ENCODE data around the gene RAET1E.
"Not testable (repeated sequence)": the region's sequence is repeated elsewhere in the genome, so short reads cannot be mapped to it uniquely, and the experiment has no call there.

Gene RAET1E, protein sequence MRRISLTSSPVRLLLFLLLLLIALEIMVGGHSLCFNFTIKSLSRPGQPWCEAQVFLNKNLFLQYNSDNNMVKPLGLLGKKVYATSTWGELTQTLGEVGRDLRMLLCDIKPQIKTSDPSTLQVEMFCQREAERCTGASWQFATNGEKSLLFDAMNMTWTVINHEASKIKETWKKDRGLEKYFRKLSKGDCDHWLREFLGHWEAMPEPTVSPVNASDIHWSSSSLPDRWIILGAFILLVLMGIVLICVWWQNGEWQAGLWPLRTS

DNA sequence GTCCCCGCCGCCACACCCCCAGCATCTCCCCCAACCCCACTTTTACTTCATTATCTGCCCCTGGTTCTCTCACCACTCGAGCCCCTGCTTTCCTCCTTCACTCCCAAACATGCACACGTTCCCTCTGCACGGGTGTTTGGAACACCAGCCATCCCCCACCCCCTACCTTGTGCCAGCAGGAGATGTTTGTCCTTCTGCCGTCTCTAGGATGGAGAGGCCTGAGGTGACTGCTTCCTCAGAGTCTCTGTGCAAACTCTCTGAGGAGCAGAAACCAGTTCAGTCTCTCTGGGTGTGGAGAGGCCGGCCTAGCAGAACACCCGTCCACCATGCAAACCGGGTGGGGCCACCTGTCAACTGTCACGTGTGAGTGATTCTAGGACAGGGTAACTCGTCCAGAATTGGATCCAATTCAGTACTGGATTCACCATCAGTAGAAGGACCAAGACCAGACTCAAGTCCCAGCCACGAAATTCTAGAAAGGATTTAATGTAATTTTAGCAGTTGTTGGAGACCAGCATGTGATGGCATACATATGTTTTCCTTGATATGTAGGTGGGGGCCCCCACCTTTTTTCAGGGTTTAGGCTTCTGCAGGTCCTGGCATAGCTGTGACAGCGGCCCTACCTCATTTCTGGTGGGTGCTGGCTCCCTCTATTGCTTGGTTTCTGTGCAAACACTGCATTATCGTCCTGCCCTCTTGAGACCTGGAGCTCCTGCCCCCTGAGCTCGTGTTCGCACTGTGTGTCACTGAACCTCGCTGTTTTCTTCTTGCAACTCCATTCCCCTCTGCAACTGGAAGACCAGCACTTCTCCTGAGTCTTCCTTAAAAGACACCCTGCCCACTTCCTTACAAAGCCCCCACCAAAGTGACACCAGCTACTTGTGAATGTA lies at the start of gene RAET1E:
Gene RAET1E (minus strand): TSS at position 259 of the 890 bp plus-strand sequence. CDS start 7,212 bp downstream, outside the sequence.
- DNase-seq: no peak
- in situ Hi-C loops (cut with HindIII; ENCODE audit: low pct_ligation_motif_present, low pct_unique_long_range_greater_than_20kb, low sequenced_read_pairs): no loop called here

DNA sequence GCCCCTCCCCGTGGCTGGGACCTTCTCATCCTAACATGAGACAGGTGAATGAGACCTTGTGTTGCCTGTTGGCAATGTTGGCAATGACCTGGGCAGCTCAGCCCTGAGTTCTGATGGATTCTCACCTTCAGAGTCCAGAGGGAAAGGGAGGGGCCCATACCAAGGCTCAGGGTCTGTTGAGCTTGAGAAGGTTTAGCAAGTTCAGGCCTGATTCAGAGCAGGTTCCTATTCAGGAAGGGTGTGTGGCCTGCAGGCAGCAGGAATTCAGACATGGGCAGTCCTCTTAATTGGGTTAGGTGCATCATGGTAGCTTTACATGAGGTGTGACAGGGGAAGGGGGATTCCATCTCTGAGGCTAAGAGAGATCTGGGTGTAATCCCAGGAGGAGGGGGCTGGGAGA lies 49.6 kb upstream of the RAET1E start:
- in situ Hi-C loops (cut with HindIII; ENCODE audit: low pct_ligation_motif_present, low pct_unique_long_range_greater_than_20kb, low sequenced_read_pairs); DNase-seq: not testable (repeated sequence)

DNA sequence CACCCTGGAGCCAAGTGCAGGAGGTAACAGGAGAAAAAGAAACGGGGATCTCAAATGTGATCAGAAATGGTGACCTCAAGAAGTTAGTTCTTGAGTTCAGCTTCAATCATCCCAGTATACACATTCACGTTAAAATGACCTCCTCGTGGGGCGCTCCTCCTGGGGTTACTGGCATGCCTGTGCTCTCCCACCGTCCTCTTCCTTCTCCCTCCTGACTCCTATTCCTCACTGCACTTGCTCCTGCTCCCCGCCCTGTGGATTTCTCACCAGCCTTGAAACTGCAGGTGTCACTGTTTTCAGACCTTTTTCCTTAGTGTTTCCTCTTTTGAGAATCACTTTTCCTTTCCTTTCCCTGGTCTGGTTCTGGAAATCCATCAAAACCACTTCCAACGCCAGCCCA lies 48.7 kb upstream of the RAET1E start:
- in situ Hi-C loops (cut with HindIII; ENCODE audit: low pct_ligation_motif_present, low pct_unique_long_range_greater_than_20kb, low sequenced_read_pairs); DNase-seq: not testable (repeated sequence)

DNA sequence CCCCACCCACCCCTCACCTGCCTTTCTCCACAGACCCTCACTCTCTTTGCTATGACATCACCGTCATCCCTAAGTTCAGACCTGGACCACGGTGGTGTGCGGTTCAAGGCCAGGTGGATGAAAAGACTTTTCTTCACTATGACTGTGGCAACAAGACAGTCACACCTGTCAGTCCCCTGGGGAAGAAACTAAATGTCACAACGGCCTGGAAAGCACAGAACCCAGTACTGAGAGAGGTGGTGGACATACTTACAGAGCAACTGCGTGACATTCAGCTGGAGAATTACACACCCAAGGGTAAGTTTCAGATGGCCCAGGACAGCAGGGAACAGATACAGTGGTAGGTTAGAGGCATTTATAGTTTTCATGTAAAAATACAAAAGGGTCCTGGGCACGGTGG lies 47.4 kb upstream of the RAET1E start:
- DNase-seq; in situ Hi-C loops (cut with HindIII; ENCODE audit: low pct_ligation_motif_present, low pct_unique_long_range_greater_than_20kb, low sequenced_read_pairs): not testable (repeated sequence)

DNA sequence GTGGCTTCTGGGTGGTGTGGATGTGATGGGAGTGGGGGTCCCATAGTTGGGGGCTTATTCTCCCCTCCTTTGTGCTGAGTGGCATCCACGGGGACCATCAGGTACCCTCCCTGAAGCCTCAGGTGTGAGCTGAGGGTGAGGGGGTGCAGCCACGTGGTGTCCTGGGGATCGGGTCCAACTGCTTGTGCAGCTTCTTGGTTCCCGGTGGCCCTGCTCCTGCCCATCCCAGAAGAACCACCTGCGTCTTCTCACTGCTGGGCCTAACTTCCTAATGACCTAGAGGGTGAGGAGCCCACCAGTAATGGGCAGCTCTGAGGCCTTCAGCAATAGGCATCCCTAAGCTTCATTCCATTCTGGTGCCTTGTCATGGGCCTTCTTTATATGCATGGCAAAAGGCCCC lies 45.4 kb upstream of the RAET1E start:
- DNase-seq; in situ Hi-C loops (cut with HindIII; ENCODE audit: low pct_ligation_motif_present, low pct_unique_long_range_greater_than_20kb, low sequenced_read_pairs): not testable (repeated sequence)

DNA sequence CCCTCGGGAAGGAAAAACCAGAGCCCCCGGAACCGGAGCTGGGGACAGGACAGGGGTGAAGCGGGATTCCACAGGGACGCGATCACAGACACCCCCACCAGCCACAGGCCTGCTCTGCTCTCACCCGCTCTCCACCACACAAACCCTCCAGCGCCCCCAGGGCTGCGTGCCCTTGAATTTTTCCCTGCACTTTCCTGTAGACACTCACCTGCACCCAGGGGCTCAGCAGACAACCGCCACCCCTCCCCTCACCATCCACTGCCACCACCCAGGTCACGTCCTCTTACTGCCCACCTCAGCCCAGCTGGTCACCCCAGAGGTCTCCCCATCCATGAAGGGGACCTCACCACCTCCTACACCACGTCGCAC lies 44.5 kb upstream of the RAET1E start:
- no peak for DNase-seq
- in situ Hi-C loops (cut with HindIII; ENCODE audit: low pct_ligation_motif_present, low pct_unique_long_range_greater_than_20kb, low sequenced_read_pairs): no loop called here

DNA sequence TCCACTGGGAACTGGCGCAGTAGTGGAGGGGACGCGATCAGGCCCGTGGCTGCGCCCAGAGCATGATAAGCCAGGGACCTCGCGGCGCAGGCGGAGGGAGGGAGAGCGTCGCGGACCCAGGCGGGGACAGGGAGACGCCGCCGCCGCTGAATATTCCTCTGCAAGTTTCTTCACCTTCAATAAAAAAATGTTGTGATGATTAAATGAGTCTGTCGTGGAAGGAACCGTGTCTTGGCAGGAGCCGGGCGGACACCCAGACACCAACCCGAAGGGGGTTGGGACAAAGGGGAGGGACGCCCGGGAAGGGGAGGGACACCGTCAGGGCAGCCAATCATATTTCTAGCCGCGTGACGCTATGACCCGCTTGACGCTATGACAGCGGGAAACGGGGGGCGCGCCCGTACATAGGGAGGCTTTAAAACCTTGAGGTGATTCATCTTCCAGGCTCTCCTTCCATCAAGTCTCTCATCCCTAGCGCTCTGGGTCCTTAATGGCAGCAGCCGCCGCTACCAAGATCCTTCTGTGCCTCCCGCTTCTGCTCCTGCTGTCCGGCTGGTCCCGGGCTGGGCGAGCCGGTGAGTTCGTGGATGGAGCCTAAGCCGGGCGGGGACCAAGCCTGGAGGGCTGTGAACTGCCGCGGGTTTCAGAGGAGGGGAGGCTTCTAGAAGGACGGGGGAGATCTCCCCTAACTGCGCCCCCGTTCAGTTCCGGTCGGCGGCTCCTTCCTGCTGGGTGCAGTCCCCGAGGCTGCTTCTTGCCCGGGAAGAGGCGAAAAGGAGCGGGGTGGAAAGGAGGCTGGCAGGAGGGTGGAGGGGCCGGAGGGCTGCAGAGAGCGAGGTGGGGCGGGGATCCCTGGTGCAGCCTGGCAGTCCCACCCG lies 43.9 kb upstream of the RAET1E start, which contains the start of gene ULBP2:
Gene ULBP2 (plus strand): TSS at position 432 of the 878 bp plus-strand sequence. CDS start 59 bp downstream, at position 491.
- in situ Hi-C loops (cut with HindIII; ENCODE audit: low pct_ligation_motif_present, low pct_unique_long_range_greater_than_20kb, low sequenced_read_pairs): no loop called here
- DNase-seq: peak; percentile 92

DNA sequence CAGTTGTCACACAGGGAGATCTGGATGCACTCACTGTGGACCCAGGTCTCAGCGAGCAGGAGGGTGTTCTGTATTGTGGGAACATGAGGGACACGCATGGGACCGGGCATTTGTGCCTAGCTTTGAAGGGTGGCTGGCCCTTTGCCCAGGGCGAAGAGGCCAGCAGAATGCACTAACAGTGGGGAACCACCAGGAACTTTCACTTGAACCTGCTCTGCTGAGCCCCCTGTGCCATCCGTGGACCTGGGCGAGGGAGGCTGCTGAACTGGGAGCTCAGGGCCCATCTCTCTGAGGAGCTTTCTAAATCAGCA lies 42.7 kb upstream of the RAET1E start:
- DNase-seq: no peak
- in situ Hi-C loops (cut with HindIII; ENCODE audit: low pct_ligation_motif_present, low pct_unique_long_range_greater_than_20kb, low sequenced_read_pairs): no loop called here

DNA sequence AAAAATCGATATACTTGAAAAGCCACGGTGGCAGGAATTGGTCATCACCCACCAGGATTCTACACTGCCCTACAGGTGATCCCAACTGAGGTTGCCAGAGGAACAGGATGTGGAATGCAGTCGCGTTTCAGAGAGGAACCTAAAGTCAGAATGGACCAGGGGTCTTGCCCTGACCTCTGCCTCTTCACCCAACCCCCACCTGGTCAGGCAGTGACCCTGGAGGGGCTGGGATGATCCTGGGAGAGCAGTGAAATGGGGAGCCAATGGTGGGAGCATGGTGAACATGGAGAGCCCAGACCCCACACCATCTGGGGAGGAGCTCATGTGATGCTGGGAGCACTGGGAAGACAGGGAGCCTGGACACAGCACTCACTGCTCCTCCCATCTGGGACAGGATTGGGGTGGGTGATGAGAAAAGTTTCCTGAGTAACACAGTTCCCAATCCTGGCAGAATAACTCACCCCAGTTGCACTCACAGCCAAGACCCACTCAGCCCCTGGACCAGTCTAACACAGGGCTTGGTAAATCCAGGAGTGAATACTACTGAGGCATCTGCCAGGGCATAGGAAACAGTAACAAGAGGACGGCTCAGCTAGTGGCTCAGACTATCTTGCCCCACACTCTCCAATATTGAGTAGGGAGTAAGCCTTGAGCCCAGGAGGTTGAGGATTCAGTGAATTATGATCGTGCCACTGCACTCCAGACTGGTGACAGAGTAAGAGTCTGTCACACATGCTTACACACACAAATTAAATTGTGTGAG lies 42.2 kb upstream of the RAET1E start:
- no peak for DNase-seq
- in situ Hi-C loops (cut with HindIII; ENCODE audit: low pct_ligation_motif_present, low pct_unique_long_range_greater_than_20kb, low sequenced_read_pairs): no loop called here

DNA sequence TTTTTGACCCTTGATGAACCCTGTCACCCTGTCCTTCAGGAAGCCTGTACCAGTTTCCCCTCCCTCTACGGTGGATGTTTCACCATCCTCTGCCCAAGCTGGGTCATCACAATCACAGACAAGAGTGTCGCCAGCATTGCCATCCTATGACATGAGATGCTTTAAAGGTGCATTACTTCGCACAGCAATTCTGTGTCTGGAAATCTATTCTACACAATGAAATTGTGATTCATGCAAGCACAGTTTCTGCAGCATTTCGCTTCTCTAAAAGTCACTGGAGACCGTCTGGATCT lies 41.4 kb upstream of the RAET1E start:
- no peak for DNase-seq
- in situ Hi-C loops (cut with HindIII; ENCODE audit: low pct_ligation_motif_present, low pct_unique_long_range_greater_than_20kb, low sequenced_read_pairs): no loop called here

DNA sequence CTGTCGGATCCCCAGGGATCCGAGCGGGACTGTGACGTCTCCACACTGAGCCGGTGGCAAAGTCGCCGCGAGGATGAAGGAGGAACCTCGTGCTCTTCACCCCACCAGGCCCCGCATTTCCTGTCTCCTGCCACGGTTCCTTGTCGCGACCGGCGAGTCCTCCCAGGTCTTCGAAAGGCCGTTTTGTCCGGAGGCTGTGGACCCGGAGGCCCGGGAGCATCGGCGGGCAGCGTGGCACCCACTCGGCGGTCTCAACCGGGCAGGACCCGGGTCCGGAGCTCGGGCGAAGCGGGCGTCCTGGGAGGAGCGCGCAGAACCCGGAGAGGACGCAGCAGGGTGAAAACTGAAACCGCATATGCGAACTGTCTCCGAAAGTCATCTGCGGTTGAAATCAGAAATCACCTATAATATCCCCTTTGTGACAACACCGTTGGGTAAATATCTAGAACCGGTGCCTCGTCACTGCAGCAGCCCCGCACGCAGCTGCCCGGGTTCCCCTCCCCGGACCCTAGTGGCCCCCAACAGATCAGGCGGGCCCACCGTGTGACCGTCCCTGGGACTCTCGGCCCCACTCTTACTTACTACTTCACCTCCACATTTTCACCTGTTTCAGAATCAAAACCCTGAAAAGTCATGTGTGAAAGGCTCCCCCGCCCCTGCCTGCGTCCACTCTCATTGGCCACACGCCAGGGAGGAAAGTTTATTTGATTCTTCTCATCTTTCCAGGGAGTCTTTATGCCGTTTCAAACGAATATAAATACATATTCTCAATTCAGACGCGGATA lies 40.9 kb upstream of the RAET1E start:
- in situ Hi-C loops (cut with HindIII; ENCODE audit: low pct_ligation_motif_present, low pct_unique_long_range_greater_than_20kb, low sequenced_read_pairs): no loop called here
- DNase-seq: peak; percentile 10

DNA sequence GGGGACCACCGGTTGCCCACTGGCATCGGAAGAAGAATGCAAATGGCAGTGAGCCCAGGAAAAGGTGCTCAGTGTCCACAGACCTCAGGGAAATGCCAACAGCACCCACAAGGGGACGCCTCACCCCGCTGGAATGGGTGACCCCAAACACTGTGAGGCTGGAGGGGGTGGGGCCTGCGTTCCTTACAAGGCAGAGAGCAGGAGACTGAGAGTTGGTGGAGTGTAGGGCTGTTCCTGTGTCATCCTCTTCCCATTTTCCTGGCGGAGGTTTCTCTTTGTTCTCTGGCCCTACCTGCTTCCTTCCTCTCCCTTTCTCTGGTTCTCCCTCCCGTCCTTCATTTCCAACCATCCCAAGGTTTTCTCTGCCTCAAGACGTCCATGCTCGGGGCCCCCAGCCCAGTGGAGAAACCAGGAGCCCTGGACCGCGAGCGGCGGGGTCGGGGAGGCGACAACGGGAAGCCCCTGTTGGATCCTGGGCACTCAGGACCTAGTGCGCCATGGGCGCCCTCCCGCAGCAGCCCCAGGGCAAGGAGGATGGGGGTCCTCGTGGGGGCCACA lies 40.2 kb upstream of the RAET1E start:
- DNase-seq; in situ Hi-C loops (cut with HindIII; ENCODE audit: low pct_ligation_motif_present, low pct_unique_long_range_greater_than_20kb, low sequenced_read_pairs): not testable (repeated sequence)

DNA sequence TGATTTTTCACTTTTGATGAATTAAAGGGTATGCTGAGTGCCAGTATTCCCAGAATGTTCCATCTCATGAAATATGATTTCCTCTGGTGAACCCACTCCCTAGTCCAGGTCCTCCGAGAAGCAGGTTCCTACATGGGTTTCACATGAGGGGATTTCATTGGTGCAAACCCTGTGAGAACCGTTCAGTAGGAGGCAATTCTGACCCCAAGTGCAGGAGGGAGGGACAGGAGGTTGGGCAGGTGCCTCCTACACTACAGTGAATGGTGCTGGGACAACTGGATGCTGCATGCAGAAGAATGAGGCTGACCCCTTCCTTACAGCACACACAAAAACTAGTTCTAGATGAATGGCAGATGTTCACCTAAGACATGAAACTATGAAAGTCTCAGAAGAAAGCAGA lies 38.8 kb upstream of the RAET1E start:
- in situ Hi-C loops (cut with HindIII; ENCODE audit: low pct_ligation_motif_present, low pct_unique_long_range_greater_than_20kb, low sequenced_read_pairs): no loop called here
- no peak for DNase-seq

DNA sequence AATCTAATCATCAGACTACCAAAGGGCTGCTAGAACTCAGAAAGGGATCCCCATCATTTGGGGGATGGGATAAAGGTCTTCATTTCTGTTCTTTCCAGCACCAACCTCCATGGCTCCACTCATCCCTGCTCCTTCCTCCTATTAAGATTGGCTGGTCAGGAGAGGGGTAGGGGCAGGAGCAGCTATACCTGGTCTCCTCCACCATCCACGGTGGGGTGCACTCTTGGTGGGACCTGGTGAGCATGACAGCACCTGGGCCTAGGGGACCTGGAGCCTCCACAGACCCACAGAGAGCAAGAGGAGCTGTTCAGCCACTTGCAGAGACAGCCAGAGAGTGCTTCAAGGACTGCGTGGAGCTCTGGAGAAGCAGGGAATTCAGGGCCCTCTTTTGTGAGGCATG lies 37.8 kb upstream of the RAET1E start:
- in situ Hi-C loops (cut with HindIII; ENCODE audit: low pct_ligation_motif_present, low pct_unique_long_range_greater_than_20kb, low sequenced_read_pairs): no loop called here
- DNase-seq: no peak

DNA sequence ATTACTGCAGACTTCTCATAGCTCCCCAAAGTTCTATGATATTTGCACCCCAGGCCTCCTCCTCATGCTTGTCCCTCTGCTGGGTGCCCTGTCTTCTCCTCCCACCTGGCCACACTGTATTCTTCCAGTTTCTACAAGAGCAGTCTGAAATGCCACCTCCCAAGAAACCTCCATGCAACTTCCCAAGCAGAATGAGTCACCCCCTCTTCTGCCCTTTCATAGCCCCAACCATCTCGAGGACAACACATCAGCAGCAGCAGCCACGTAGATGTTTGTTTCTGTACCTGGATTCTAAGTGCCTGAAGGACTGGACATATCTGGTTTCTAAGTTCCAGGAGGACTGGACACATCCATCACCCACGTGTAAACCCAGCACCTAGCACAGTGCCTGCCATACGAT lies 37.3 kb upstream of the RAET1E start:
- in situ Hi-C loops (cut with HindIII; ENCODE audit: low pct_ligation_motif_present, low pct_unique_long_range_greater_than_20kb, low sequenced_read_pairs): no loop called here
- DNase-seq: no peak

DNA sequence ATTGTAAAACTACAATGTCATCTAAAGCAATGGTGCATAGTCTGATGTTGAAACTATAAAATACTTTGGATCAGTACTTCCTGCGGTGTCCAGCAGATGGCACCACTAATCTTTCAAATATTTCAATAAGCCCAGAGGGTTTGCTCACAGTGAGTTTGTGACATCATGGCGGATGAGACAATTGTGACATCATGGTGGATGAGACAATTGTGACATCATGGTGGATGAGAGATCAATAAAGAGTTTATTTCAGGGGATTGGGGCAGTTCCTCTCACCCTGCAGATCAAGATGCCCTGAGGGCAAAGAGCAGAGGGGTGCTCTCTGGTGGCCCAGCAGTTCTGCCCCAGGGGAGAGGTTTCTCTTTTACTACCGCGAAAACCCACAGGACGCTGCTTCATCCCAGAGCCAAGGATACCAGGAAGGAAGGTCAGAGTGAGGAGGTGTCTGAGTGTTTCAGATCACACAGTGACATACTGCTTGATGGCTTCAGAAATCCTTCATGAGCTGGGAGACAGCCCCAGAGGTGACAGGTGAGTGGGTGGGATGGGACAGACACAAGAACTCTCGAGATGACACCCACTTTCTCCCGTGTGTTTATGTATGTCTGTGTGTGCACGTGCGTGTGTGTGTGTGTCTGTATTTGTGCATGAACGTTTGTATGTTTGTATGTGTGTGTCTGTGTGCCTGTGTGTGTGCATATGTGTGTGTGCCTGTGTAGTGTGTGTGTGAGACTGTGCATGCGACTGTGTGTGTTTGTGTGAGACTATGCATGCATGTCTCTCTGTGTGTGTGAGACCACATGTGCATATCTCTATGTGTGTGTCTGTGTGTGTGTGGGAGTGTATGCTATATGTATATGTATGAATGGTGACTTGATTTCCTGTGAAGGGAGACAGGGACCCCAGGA lies 36.6 kb upstream of the RAET1E start:
- DNase-seq: peak; percentile 69
- in situ Hi-C loops (cut with HindIII; ENCODE audit: low pct_ligation_motif_present, low pct_unique_long_range_greater_than_20kb, low sequenced_read_pairs): no loop called here

DNA sequence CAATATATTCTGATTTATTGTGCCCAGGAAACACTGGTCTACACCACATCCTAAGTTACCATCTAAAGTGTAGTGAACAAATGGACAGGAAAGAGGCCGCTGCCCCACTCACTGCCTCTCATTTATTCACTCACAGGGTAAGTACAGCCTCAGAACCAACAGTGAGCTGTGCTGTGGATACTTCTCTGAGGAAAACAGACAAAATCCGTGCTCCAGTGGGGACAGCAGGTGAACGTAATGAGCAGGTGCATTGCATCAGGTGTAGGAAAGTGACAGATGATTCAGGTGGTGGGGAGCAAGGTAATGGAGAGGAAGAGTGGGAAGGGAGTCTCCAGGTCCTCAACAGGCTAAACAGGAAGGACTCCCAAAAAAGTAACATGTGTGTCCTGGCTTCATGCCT lies 35.5 kb upstream of the RAET1E start:
- in situ Hi-C loops (cut with HindIII; ENCODE audit: low pct_ligation_motif_present, low pct_unique_long_range_greater_than_20kb, low sequenced_read_pairs): no loop called here
- no peak for DNase-seq

All from ACHN (cell line).